ENCODE measurements around the gene PRODH2.
"Not testable (repeated sequence)": the region's sequence is repeated elsewhere in the genome, so short reads cannot be mapped to it uniquely, and the experiment has no call there.

PRODH2 gene

GRCh38 chr19:35813043-35813890, 622 bp upstream of the PRODH2 start:
- Histone ChIP-seq H3K9ac (ENCODE audit: low read depth, low read length) (no peak overlapping the region), H3K27me3 (ENCODE audit: control insufficient read depth, insufficient read depth, low read length) (peaks cover 25% of the 10 kb centered on the region), H3K9me3 (replicated peaks; ENCODE audit: low read length) (no peaks in the 10 kb centered on the region), H3K4me2 (ENCODE audit: low read length) (no peak overlapping the region), H3K4me3 (ENCODE audit: low read length) (no peak overlapping the region), H3K36me3 (ENCODE audit: insufficient read depth, low read length) (no peaks in the 10 kb centered on the region), H3K4me1 (ENCODE audit: control insufficient read depth, insufficient read depth, low read length) (no peaks in the 10 kb centered on the region)

DNA sequence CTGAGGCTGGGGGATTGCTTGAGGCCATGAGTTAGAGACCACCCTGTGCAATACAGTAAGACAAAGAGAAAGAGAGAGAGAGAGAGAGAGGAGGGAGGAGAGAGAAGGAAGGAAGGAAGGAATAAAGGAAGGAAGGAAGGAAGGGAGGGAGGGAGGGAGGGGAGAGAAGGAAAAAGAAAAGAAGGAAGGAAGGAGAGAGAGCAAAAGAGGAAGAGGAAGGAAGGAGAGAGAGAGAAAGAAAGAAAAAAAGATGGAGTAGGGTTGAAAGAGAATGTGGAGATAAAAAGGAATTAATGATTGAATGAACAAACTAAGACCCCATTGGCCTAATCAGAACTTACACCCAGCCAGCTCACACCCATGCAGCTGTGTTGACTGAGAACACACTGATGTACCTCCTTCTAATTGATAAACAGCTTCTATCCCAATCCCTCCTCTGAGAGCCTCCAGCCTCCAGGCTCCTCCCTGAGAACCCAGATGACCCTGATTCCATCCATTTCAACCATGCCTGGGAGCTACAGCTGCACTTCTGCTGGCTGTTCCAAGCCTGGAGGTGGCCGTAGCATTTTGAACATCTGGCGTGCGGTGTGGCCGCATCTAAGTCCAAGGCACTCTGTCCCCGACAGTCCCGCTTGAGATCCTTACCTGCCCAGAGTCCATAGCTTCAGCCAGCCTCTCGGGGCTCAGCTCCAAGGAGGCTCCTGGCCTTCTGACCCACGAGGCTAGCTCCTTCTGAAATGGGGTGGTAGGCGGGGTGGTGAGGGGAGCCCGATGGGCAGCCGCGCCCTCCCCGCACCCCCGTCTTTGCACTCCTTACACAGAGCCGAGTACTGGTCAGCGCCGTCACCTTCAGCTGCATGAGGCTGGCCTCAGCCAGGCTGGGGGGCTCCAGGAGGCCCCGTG, 1.1 kb downstream of the PRODH2 start:
- Histone ChIP-seq H3K4me2 (ENCODE audit: low read length) (no peak overlapping the region), H3K4me1 (ENCODE audit: control insufficient read depth, insufficient read depth, low read length) (no peaks in the 10 kb centered on the region), H3K4me3 (ENCODE audit: low read length) (no peak overlapping the region), H3K9me3 (replicated peaks; ENCODE audit: low read length) (no peaks in the 10 kb centered on the region), H3K27me3 (ENCODE audit: control insufficient read depth, insufficient read depth, low read length) (peaks cover 27% of the 10 kb centered on the region), H3K36me3 (ENCODE audit: insufficient read depth, low read length) (no peaks in the 10 kb centered on the region), H3K9ac (ENCODE audit: low read depth, low read length) (no peak overlapping the region)

GRCh38 chr19:35807633-35808032, 5.0 kb downstream of the PRODH2 start:
- H3K36me3 ChIP-seq (ENCODE audit: insufficient read depth, low read length), result no peaks in the 10 kb centered on the region
- peaks cover 41% of the 10 kb centered on the region for H3K27me3 ChIP-seq (ENCODE audit: control insufficient read depth, insufficient read depth, low read length)
- H3K4me2 ChIP-seq (ENCODE audit: low read length), result no peak overlapping the region
- H3K9ac ChIP-seq (ENCODE audit: low read depth, low read length), result no peak overlapping the region
- no peaks in the 10 kb centered on the region for H3K9me3 ChIP-seq (replicated peaks; ENCODE audit: low read length)
- H3K4me3 ChIP-seq (ENCODE audit: low read length), result no peak overlapping the region
- H3K4me1 ChIP-seq (ENCODE audit: control insufficient read depth, insufficient read depth, low read length), result no peaks in the 10 kb centered on the region

- Histone ChIP-seq H3K4me3 (ENCODE audit: low read length) (no peak overlapping the region), H3K36me3 (ENCODE audit: insufficient read depth, low read length) (no peaks in the 10 kb centered on the region), H3K9me3 (replicated peaks; ENCODE audit: low read length) (no peaks in the 10 kb centered on the region), H3K27me3 (ENCODE audit: control insufficient read depth, insufficient read depth, low read length) (peaks cover 34% of the 10 kb centered on the region), H3K9ac (ENCODE audit: low read depth, low read length) (no peak overlapping the region), H3K4me2 (ENCODE audit: low read length) (no peak overlapping the region), H3K4me1 (ENCODE audit: control insufficient read depth, insufficient read depth, low read length) (no peaks in the 10 kb centered on the region)
Measured at GRCh38 chr19:35806597-35806996, 6.0 kb downstream of the PRODH2 start.

DNA sequence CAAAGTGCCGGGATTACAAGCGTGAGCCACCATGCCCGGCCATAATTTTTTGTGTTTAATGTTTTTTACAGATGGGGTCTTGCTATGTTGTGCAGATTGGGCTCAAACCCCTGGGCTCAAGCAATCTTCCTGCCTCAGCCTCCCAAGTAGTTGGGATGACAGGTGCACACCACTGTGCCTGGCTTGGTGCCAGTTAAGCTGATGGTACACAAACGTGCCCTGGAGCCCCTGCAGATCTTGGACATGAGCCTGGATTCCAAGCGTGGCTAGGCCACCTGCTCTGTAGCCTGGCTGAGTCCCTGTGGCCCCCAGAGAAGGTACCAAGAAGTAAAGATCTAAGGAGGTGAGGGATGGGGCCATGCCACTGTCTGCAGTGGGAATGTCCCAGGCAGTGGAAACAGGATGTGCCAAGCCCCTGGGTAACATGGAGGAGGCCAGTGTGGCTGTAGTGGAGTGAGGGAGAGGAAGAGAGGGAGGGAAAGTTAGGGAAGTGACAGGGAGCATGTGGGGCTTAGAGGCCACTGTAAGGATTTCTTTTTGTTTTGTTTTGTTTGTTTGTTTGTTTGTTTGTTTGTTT, 7.0 kb downstream of the PRODH2 start:
- no peaks in the 10 kb centered on the region for H3K4me1 ChIP-seq (ENCODE audit: control insufficient read depth, insufficient read depth, low read length)
- no peak overlapping the region for H3K9ac ChIP-seq (ENCODE audit: low read depth, low read length)
- no peaks in the 10 kb centered on the region for H3K36me3 ChIP-seq (ENCODE audit: insufficient read depth, low read length)
- H3K4me3 ChIP-seq (ENCODE audit: low read length), result no peak overlapping the region
- H3K4me2 ChIP-seq (ENCODE audit: low read length), result no peak overlapping the region
- no peaks in the 10 kb centered on the region for H3K9me3 ChIP-seq (replicated peaks; ENCODE audit: low read length)
- peaks cover 34% of the 10 kb centered on the region for H3K27me3 ChIP-seq (ENCODE audit: control insufficient read depth, insufficient read depth, low read length)

GRCh38 chr19:35801828-35802227, 10.8 kb downstream of the PRODH2 start:
- H3K36me3 ChIP-seq (ENCODE audit: insufficient read depth, low read length), result no peaks in the 10 kb centered on the region
- no peak overlapping the region for H3K4me3 ChIP-seq (ENCODE audit: low read length)
- no peaks in the 10 kb centered on the region for H3K4me1 ChIP-seq (ENCODE audit: control insufficient read depth, insufficient read depth, low read length)
- no peak overlapping the region for H3K9ac ChIP-seq (ENCODE audit: low read depth, low read length)
- H3K27me3 ChIP-seq (ENCODE audit: control insufficient read depth, insufficient read depth, low read length), result peaks cover 41% of the 10 kb centered on the region
- no peak overlapping the region for H3K4me2 ChIP-seq (ENCODE audit: low read length)
- no peaks in the 10 kb centered on the region for H3K9me3 ChIP-seq (replicated peaks; ENCODE audit: low read length)

- Histone ChIP-seq H3K4me1 (ENCODE audit: control insufficient read depth, insufficient read depth, low read length) (peaks cover 4% of the 10 kb centered on the region), H3K27me3 (ENCODE audit: control insufficient read depth, insufficient read depth, low read length) (peaks cover 32% of the 10 kb centered on the region), H3K36me3 (ENCODE audit: insufficient read depth, low read length) (no peaks in the 10 kb centered on the region), H3K9ac (ENCODE audit: low read depth, low read length) (no peak overlapping the region), H3K4me3 (ENCODE audit: low read length) (no peak overlapping the region), H3K9me3 (replicated peaks; ENCODE audit: low read length) (no peaks in the 10 kb centered on the region), H3K4me2 (ENCODE audit: low read length) (no peak overlapping the region)
Measured at GRCh38 chr19:35797663-35798062, 15.0 kb downstream of the PRODH2 start.

GRCh38 chr19:35796645-35797542, 15.8 kb downstream of the PRODH2 start:
- H3K27me3 ChIP-seq (ENCODE audit: control insufficient read depth, insufficient read depth, low read length), result peaks cover 31% of the 10 kb centered on the region
- no peaks in the 10 kb centered on the region for H3K9me3 ChIP-seq (replicated peaks; ENCODE audit: low read length)
- peaks cover 4% of the 10 kb centered on the region for H3K4me1 ChIP-seq (ENCODE audit: control insufficient read depth, insufficient read depth, low read length)
- no peak overlapping the region for H3K4me2 ChIP-seq (ENCODE audit: low read length)
- no peak overlapping the region for H3K9ac ChIP-seq (ENCODE audit: low read depth, low read length)
- H3K36me3 ChIP-seq (ENCODE audit: insufficient read depth, low read length), result no peaks in the 10 kb centered on the region
- H3K4me3 ChIP-seq (ENCODE audit: low read length), result no peak overlapping the region

GRCh38 chr19:35795564-35795963, 17.1 kb downstream of the PRODH2 start:
- H3K9me3 ChIP-seq (replicated peaks; ENCODE audit: low read length); H3K4me1 ChIP-seq (ENCODE audit: control insufficient read depth, insufficient read depth, low read length); H3K9ac ChIP-seq (ENCODE audit: low read depth, low read length); H3K36me3 ChIP-seq (ENCODE audit: insufficient read depth, low read length); H3K4me2 ChIP-seq (ENCODE audit: low read length); H3K4me3 ChIP-seq (ENCODE audit: low read length): not testable (repeated sequence)
- peaks cover 26% of the 10 kb centered on the region for H3K27me3 ChIP-seq (ENCODE audit: control insufficient read depth, insufficient read depth, low read length)

DNA sequence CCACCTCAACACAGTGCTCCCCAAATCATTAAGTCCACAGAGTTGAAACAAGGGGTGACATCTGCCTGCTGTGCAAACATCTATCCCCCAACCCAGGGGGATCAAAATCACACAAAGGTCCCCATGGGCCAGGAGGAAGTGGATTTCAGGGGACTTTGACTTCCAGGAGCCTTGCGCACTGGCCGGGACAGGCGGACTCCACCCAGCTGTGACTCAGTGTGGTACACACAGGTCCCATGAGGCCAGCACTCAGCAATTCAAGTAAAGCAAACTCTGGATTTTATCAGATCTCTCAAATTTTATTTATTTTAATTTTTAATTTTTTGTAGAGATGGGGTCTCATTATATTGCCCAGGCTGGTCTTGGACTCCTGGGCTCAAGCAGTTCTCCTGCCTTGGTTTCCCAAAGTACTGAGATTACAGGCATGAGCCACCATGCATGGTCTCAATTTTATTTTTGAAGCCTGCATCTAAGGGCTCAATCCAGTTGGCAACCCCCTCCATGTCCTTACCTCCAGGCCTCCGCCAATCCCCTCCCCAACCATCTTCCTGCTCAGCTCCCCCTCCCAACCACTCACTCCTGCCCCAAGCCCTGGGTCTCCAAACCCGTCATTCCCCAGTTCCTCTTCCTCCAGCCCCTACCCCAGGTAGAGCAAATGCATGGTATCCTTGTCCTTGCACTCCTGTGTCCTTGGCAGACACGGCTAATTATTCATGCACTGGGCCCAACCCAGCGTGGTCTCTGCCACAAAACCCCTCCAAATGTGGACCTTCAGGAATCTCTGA, 19.1 kb downstream of the PRODH2 start:
- no peak overlapping the region for H3K4me3 ChIP-seq (ENCODE audit: low read length)
- no peaks in the 10 kb centered on the region for H3K9me3 ChIP-seq (replicated peaks; ENCODE audit: low read length)
- H3K4me2 ChIP-seq (ENCODE audit: low read length), result no peak overlapping the region
- H3K36me3 ChIP-seq (ENCODE audit: insufficient read depth, low read length), result no peaks in the 10 kb centered on the region
- peaks cover 4% of the 10 kb centered on the region for H3K4me1 ChIP-seq (ENCODE audit: control insufficient read depth, insufficient read depth, low read length)
- H3K27me3 ChIP-seq (ENCODE audit: control insufficient read depth, insufficient read depth, low read length), result peaks cover 26% of the 10 kb centered on the region
- no peak overlapping the region for H3K9ac ChIP-seq (ENCODE audit: low read depth, low read length)
